Coronary artery (tissue), 2 donors: Measurements from ENCODE around the gene SCFD2.

ENCODE experiments used
- DNase-seq: peaks from one replicate; pipeline ENCODE4 v3.0.0-alpha.2; 2017; ENCODE audit warnings: low spot score
- H3K27ac ChIP-seq, 2 donors: fragments of 200-600 bp; sonication (generic); one replicate each; pipeline ENCODE4 v1.5.1; 2016 to 2019
- H3K4me3 ChIP-seq: fragments of 200-600 bp; sonication (generic); 2 replicates; pipeline ENCODE4 v1.5.1; 2016; ENCODE audit warnings: mild to moderate bottlenecking, moderate library complexity
- TF ChIP-seq, protein P1 (sequence below): fragments of 200-600 bp; sonication (generic); IDR thresholded peaks from one replicate; pipeline ENCODE4 v1.5.1; 2019; ENCODE audit warnings: antibody characterized with exemption

The SCFD2 gene

DNA sequence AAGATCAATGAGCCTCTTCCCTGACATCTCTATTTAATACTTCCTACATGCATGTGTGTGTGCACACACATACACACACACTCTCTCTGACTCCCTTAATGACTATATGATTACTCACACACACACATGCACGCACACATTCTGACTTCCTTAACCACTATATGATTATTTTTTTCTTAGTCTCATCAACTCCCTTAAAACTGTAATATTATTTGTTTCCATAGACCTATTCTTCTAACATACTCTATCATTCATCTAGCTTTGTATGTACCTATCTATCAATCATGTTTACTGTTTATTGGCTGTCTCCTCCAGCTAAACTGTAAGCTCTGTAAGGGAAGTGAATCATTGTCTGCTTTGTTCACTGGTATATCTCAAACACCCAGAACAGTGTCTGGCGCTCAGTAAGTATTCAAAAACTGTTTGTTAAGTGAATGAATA, 267.2 kb downstream of the SCFD2 start:
- TF ChIP-seq, protein P1, sequence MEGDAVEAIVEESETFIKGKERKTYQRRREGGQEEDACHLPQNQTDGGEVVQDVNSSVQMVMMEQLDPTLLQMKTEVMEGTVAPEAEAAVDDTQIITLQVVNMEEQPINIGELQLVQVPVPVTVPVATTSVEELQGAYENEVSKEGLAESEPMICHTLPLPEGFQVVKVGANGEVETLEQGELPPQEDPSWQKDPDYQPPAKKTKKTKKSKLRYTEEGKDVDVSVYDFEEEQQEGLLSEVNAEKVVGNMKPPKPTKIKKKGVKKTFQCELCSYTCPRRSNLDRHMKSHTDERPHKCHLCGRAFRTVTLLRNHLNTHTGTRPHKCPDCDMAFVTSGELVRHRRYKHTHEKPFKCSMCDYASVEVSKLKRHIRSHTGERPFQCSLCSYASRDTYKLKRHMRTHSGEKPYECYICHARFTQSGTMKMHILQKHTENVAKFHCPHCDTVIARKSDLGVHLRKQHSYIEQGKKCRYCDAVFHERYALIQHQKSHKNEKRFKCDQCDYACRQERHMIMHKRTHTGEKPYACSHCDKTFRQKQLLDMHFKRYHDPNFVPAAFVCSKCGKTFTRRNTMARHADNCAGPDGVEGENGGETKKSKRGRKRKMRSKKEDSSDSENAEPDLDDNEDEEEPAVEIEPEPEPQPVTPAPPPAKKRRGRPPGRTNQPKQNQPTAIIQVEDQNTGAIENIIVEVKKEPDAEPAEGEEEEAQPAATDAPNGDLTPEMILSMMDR: no peak
- Histone ChIP-seq H3K27ac (no peak overlapping the region), H3K4me3 (no peak overlapping the region)
- DNase-seq: no peak

DNA sequence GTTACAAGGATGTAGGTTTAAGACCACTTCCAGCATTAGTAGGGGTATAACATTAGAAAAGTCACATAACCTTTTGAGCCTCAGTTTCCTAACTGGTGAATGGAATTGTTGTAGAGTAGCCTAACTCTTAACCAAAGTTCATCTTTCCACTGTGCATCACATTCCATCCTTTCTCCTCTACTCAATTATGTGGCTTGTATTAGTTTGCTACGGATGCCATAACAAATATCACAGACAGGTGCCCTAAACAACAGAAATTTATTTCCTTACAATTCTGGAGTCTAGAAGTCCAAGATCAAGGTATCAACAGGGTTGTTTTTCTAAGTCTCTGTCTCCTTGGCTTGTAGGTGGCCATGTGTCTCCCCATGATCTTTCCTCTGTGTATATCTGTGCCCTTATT, 271.8 kb downstream of the SCFD2 start:
- TF ChIP-seq, protein P1: no peak
- no peak for DNase-seq
- Histone ChIP-seq H3K4me3 (no peak overlapping the region), H3K27ac (no peak overlapping the region)

DNA sequence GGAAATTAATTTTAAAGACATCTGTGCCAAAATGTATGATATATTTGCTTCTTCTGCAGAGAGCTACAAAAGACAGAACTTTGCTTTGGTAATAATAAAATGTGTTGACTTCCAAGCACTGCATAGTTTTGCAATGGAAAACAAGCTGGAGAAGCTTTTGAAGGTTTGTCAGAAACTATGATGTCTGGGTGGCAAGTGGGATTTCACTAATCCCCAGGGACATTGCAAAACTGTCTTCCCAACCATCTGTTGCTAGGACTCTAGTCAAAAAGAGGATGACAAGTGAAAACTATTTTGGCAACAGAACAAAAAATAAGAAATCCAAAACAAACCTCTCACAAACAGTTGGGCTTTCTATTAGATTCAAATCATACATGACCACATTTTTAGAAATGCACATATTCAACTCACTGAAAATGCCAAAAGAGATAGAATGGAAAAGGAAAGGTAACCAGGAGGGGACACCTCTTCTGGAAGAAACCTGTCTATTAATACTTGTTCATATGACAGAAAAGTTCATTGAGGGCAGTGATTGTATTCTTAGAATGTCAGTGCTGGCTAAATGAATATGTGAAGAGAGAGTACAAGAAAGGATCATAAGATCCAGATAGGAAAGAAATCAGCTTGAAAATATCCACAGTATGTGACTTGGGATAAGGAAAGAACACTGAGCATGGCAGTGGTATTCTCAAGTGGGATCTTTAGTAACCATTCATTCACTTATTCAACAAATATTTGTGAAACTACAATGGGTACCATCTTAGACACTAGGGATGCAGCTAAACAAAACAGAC, 275.7 kb downstream of the SCFD2 start:
- Histone ChIP-seq H3K27ac (no peak overlapping the region), H3K4me3 (no peak overlapping the region)
- TF ChIP-seq, protein P1: no peak
- no peak for DNase-seq

DNA sequence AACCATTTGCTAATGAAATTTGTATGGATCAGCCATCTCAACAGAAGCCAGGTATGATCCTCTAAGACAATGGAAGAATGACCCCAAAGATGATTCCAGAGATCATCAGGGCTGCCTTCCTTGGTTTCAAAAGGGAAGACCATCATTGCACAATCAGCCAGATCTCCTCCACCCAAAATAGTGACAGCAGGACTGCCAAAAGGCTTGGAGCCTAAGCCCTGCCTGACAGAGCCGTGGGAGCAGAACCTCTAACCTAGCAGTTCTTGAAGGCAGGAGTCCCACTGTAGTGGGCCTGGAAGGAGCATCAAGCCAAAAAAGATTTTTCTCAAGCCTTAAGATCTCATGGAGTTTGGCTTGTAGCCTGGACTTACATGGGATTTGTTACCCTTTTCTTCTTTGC, 277.7 kb downstream of the SCFD2 start:
- H3K27ac ChIP-seq: no peak overlapping the region
- TF ChIP-seq, protein P1: no peak
- H3K4me3 ChIP-seq: no peak overlapping the region
- DNase-seq: no peak

DNA sequence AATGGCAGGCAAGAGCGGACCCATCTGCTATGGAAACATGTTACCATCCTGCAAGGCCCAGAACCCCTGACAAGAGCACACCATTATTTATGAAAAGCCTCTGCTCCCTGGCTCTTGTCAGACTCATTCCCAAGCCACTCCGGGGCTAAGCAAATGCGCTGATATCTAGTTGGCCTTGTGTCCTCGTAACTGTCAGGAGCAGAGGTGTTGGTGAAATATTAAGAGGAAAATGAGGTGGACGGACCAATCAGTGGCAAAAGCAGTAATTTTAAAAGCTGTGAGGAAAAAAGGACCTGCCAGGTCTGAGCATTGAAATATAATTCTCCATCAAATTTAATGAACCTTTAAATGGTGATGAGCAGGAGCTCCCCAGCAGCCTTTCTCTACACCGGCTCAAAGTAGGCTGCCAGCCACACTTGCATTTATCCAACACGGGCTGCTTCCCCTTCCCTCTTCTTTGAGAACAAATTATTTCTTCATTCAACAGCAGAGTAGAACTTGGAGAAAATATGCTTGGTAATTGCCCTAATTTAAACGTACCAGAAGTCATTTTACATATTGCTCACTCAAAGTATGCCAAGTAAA, 289.4 kb downstream of the SCFD2 start:
- no peak for DNase-seq

DNA sequence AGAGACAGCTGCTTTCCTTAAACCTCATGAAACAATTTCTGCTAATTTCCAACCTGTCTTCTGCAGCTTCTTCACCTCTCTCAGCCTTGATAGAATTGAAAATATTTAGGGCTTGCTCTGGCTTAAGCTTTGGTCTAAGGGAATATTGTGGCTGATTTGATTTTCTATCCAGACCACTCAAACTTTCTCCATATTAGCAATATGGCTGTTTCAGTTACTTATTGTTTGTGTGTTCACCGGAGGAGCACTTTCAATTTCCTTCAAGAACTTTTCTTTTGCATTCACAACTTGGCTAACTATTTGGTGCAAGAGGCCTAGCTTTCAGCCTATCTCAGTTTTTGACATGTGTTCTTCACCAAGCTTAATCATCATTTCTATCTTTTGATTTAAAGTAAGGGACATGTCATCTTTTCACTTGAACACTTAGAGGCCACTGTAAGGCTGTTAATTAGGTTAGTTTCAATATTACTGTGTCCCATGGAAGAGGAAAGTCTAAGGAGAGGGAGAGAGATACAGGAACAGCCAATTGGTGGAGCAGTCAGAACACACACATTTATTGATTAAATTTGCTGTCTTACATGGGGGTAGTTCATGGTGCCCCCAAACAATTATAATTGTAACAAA, 290.6 kb downstream of the SCFD2 start:
- Histone ChIP-seq H3K27ac (no peak overlapping the region), H3K4me3 (no peak overlapping the region)
- TF ChIP-seq, protein P1: no peak
- DNase-seq: no peak

More for the DNA sequence above, 289.4 kb downstream of the SCFD2 start:
- TF ChIP-seq, protein P1: no peak
- no peak overlapping the region for H3K4me3 ChIP-seq
- no peak overlapping the region for H3K27ac ChIP-seq
